ENCODE results near the gene SHANK2. TPM values are rescaled to one million over a fixed set of nuclear protein-coding genes. Genes with fewer than 3 reads are reported as not detected.

The SHANK2 gene
- total RNA-seq, 5 donors from 2014 or later (not counting 1 experiment from before 2014, with no cell fraction given): 0.15 to 0.60 (median 0.49) TPM; not detected in 2

GRCh38 chr11:71269603-71270511 lies 17.5 kb upstream of the SHANK2 start:
- ATAC-seq (replicated peaks in 1 of 4): no peak
- DNase-seq: no peak
- ChIA-PET CTCF (interaction anchor here in 1 of 2 donors (0.6 kb wide), 1 partner anchor 36 kb away, joined by 4 read pairs; no protein-coding TSS in a partner anchor), POLR2A (no interaction called here)
- H3K4me1 Mint-ChIP-seq: peaks cover 0 to 5% (median 0%) of the 10 kb centered on the region in 3 donors
- peaks cover 15 to 20% of the 10 kb centered on the region in 2 donors for H3K27me3 Mint-ChIP-seq
- no peak overlapping the region for H3K4me3 Mint-ChIP-seq
- Histone ChIP-seq H3K27me3 (replicated peaks in 1 of 2; ENCODE audit: control insufficient read depth in 2 of 2, extremely low read depth in 1 of 2, insufficient read depth in 2 of 2, low read length in 1 of 2) (peaks cover 0 to 34% of the 10 kb centered on the region in 2 experiments), H3K36me3 (ENCODE audit: control insufficient read depth in 2 of 2, extremely low read depth in 1 of 2, insufficient read depth in 1 of 2, low read length in 1 of 2) (no peaks in the 10 kb centered on the region), H3K27ac (ENCODE audit: low read length) (no peak overlapping the region), H3K4me3 (ENCODE audit: control insufficient read depth in 1 of 2, extremely low read depth in 1 of 2, low read length in 1 of 2) (no peak overlapping the region), H3K4me1 (ENCODE audit: control insufficient read depth in 1 of 2, extremely low read depth in 1 of 2, insufficient read depth in 2 of 2, low read length in 2 of 2) (no peaks in the 10 kb centered on the region), H3K9me3 (no peaks in the 10 kb centered on the region)
- WGBS (ENCODE audit: insufficient coverage): 78% methylated on average over 12 of the region's 16 CpGs
- peaks cover 5 to 17% (median 10%) of the 10 kb centered on the region in 3 donors for H3K9me3 Mint-ChIP-seq
- no peak overlapping the region for H3K27ac Mint-ChIP-seq
- H3K36me3 Mint-ChIP-seq: no peaks in the 10 kb centered on the region

DNA sequence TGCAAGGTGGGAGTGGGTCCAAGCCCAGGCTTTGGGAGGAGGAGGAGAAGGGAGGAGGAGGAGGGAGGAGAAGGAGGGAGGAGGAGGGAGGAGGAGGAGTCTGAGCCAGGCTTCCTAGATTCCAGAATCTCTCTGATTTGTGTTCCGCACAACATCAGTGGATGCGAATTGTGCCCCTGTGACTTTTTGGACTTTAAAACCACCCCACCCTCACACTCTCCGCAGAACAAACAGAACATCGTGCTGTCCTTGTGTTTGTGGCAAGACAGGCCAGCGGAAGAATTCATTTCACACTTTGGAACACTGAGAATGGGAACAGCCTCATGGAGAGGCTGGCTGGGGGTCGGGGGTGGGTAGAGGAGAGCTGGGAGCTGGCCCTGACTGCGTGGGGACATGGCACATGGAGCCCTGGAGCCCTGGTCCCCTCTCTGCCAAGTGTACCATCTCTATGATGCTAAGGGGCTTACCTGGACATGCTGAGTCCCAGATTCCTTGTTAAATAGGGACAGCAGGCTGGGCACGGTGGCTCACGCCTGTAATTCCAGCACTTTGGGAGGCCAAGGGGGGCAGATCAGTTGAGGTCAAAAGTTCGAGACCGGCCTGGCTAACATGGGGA lies 16.4 kb upstream of the SHANK2 start:
- no peaks in the 10 kb centered on the region for H3K4me1 ChIP-seq (ENCODE audit: control insufficient read depth in 1 of 2, extremely low read depth in 1 of 2, insufficient read depth in 2 of 2, low read length in 2 of 2)
- Mint-ChIP-seq H3K36me3 (no peaks in the 10 kb centered on the region), H3K4me1 (peaks cover 0 to 5% (median 0%) of the 10 kb centered on the region in 3 donors), H3K4me3 (no peak overlapping the region), H3K27ac (no peak overlapping the region), H3K9me3 (peaks cover 0 to 10% (median 7%) of the 10 kb centered on the region in 3 donors), H3K27me3 (peaks cover 15 to 16% of the 10 kb centered on the region in 2 donors)
- H3K4me3 ChIP-seq (ENCODE audit: control insufficient read depth in 1 of 2, extremely low read depth in 1 of 2, low read length in 1 of 2): no peak overlapping the region
- no peak overlapping the region for H3K27ac ChIP-seq (ENCODE audit: low read length)
- no peaks in the 10 kb centered on the region for H3K9me3 ChIP-seq
- ATAC-seq (replicated peaks in 1 of 4) (no peak), DNase-seq (no peak)
- 69% methylated on average over 6 of the region's 11 CpGs for WGBS (ENCODE audit: insufficient coverage)
- no peaks in the 10 kb centered on the region for H3K36me3 ChIP-seq (ENCODE audit: control insufficient read depth in 2 of 2, extremely low read depth in 1 of 2, insufficient read depth in 1 of 2, low read length in 1 of 2)
- ChIA-PET POLR2A (no interaction called here), CTCF (interaction anchor here in 1 of 2 donors (0.6 kb wide), 1 partner anchor 1411 kb away, joined by 7 read pairs; no protein-coding TSS in a partner anchor)
- H3K27me3 ChIP-seq (replicated peaks in 1 of 2; ENCODE audit: control insufficient read depth in 2 of 2, extremely low read depth in 1 of 2, insufficient read depth in 2 of 2, low read length in 1 of 2): peaks cover 0 to 34% of the 10 kb centered on the region in 2 experiments

GRCh38 chr11:71267807-71268421 lies 15.5 kb upstream of the SHANK2 start:
- Mint-ChIP-seq H3K27me3 (peaks cover 15 to 16% of the 10 kb centered on the region in 2 donors), H3K4me1 (peaks cover 0 to 5% (median 0%) of the 10 kb centered on the region in 3 donors), H3K27ac (no peak overlapping the region), H3K36me3 (no peaks in the 10 kb centered on the region), H3K4me3 (no peak overlapping the region), H3K9me3 (peaks cover 0 to 2% (median 1%) of the 10 kb centered on the region in 3 donors)
- CTCF ChIA-PET: interaction anchor here in 1 of 2 donors (0.6 kb wide), 1 partner anchor 1410 kb away, joined by 7 read pairs; no protein-coding TSS in a partner anchor
- Histone ChIP-seq H3K4me3 (ENCODE audit: control insufficient read depth in 1 of 2, extremely low read depth in 1 of 2, low read length in 1 of 2) (no peak overlapping the region), H3K9me3 (no peaks in the 10 kb centered on the region), H3K36me3 (ENCODE audit: control insufficient read depth in 2 of 2, extremely low read depth in 1 of 2, insufficient read depth in 1 of 2, low read length in 1 of 2) (no peaks in the 10 kb centered on the region), H3K4me1 (ENCODE audit: control insufficient read depth in 1 of 2, extremely low read depth in 1 of 2, insufficient read depth in 2 of 2, low read length in 2 of 2) (no peaks in the 10 kb centered on the region), H3K27ac (ENCODE audit: low read length) (no peak overlapping the region), H3K27me3 (replicated peaks in 1 of 2; ENCODE audit: control insufficient read depth in 2 of 2, extremely low read depth in 1 of 2, insufficient read depth in 2 of 2, low read length in 1 of 2) (peaks cover 0 to 34% of the 10 kb centered on the region in 2 experiments)
- WGBS (ENCODE audit: insufficient coverage): 74% methylated on average over 6 of the region's 15 CpGs
- DNase-seq: no peak
- no peak for ATAC-seq (replicated peaks in 1 of 4)
- POLR2A ChIA-PET: interaction anchor here in 1 of 2 donors (0.5 kb wide), 1 partner anchor 82 kb away, joined by 4 read pairs; no protein-coding TSS in a partner anchor

GRCh38 chr11:71266114-71266833 lies 13.9 kb upstream of the SHANK2 start:
- ChIA-PET POLR2A (no interaction called here), CTCF (no interaction called here)
- Histone ChIP-seq H3K27ac (ENCODE audit: low read length) (no peak overlapping the region), H3K4me1 (ENCODE audit: control insufficient read depth in 1 of 2, extremely low read depth in 1 of 2, insufficient read depth in 2 of 2, low read length in 2 of 2) (no peaks in the 10 kb centered on the region), H3K4me3 (ENCODE audit: control insufficient read depth in 1 of 2, extremely low read depth in 1 of 2, low read length in 1 of 2) (no peak overlapping the region), H3K36me3 (ENCODE audit: control insufficient read depth in 2 of 2, extremely low read depth in 1 of 2, insufficient read depth in 1 of 2, low read length in 1 of 2) (no peaks in the 10 kb centered on the region), H3K27me3 (replicated peaks in 1 of 2; ENCODE audit: control insufficient read depth in 2 of 2, extremely low read depth in 1 of 2, insufficient read depth in 2 of 2, low read length in 1 of 2) (peaks cover 0 to 29% of the 10 kb centered on the region in 2 experiments), H3K9me3 (no peaks in the 10 kb centered on the region)
- no peaks in the 10 kb centered on the region for H3K9me3 Mint-ChIP-seq
- ATAC-seq (replicated peaks in 1 of 4) (no peak), DNase-seq (no peak)
- H3K27me3 Mint-ChIP-seq: peaks cover 11 to 20% of the 10 kb centered on the region in 2 donors
- no peak overlapping the region for H3K27ac Mint-ChIP-seq
- 50% methylated on average over 22 of the region's 22 CpGs for WGBS (ENCODE audit: insufficient coverage)
- H3K36me3 Mint-ChIP-seq: no peaks in the 10 kb centered on the region
- no peak overlapping the region for H3K4me3 Mint-ChIP-seq
- H3K4me1 Mint-ChIP-seq: peaks cover 0 to 5% (median 0%) of the 10 kb centered on the region in 3 donors

- Mint-ChIP-seq H3K4me1 (peaks cover 0 to 5% (median 0%) of the 10 kb centered on the region in 3 donors), H3K27ac (no peak overlapping the region), H3K4me3 (no peak overlapping the region), H3K27me3 (peaks cover 11 to 20% of the 10 kb centered on the region in 2 donors), H3K9me3 (no peaks in the 10 kb centered on the region), H3K36me3 (no peaks in the 10 kb centered on the region)
- Histone ChIP-seq H3K27ac (ENCODE audit: low read length) (no peak overlapping the region), H3K4me1 (ENCODE audit: control insufficient read depth in 1 of 2, extremely low read depth in 1 of 2, insufficient read depth in 2 of 2, low read length in 2 of 2) (no peaks in the 10 kb centered on the region), H3K27me3 (replicated peaks in 1 of 2; ENCODE audit: control insufficient read depth in 2 of 2, extremely low read depth in 1 of 2, insufficient read depth in 2 of 2, low read length in 1 of 2) (peaks cover 0 to 29% of the 10 kb centered on the region in 2 experiments), H3K36me3 (ENCODE audit: control insufficient read depth in 2 of 2, extremely low read depth in 1 of 2, insufficient read depth in 1 of 2, low read length in 1 of 2) (no peaks in the 10 kb centered on the region), H3K4me3 (ENCODE audit: control insufficient read depth in 1 of 2, extremely low read depth in 1 of 2, low read length in 1 of 2) (no peak overlapping the region), H3K9me3 (no peaks in the 10 kb centered on the region)
- WGBS (ENCODE audit: insufficient coverage): 82% methylated on average over 18 of the region's 18 CpGs
- no peak for DNase-seq
- no peak for ATAC-seq (replicated peaks in 1 of 4)
- POLR2A ChIA-PET: no interaction called here
- CTCF ChIA-PET: no interaction called here
Measured at GRCh38 chr11:71265559-71266092, 13.2 kb upstream of the SHANK2 start.

Data from T-cell (primary cell).